HepG2 (cell line): ENCODE data around the gene SHISA7. TPM values are rescaled to one million over a fixed set of nuclear protein-coding genes. Genes with fewer than 3 reads are reported as not detected.

Experiments
- ATF2 ChIP-seq: sonication (generic); formaldehyde crosslinking; IDR thresholded peaks from 2 replicates; pipeline ENCODE4 v1.4.0; 2020; ENCODE audit warnings: missing genetic modification reagents
- DZIP1 ChIP-seq: sonication (generic); formaldehyde crosslinking; IDR thresholded peaks from 2 replicates; pipeline ENCODE4 v1.5.0; 2020; ENCODE audit warnings: mild to moderate bottlenecking, missing genetic modification reagents
- ISX ChIP-seq: sonication (generic); formaldehyde crosslinking; conservative IDR thresholded peaks from 2 replicates; pipeline ENCODE4 v1.5.0; 2020; ENCODE audit warnings: missing genetic modification reagents
- LCORL ChIP-seq, 2 experiments: fragments of 450-650 bp in 1 of 2; sonication (generic) in 1 of 2; formaldehyde crosslinking in 1 of 2; IDR thresholded peaks; 2 replicates each; pipeline versions ENCODE4 v1.5.0 to v1.6.1; 2017 to 2020; ENCODE audit warnings: antibody characterized with exemption in 1 of 2, missing genetic modification reagents in 1 of 2
- MAF1 ChIP-seq: sonication (generic); formaldehyde crosslinking; IDR thresholded peaks from 2 replicates; pipeline ENCODE4 v1.5.0; 2020; ENCODE audit warnings: missing genetic modification reagents, borderline replicate concordance
- NCOA1 ChIP-seq: sonication (generic); formaldehyde crosslinking; IDR thresholded peaks from 2 replicates; pipeline ENCODE4 v1.9.0; 2021; ENCODE audit warnings: missing genetic modification reagents
- SAP130 ChIP-seq: IDR thresholded peaks from 2 replicates; pipeline ENCODE4 v1.6.1; 2016; ENCODE audit warnings: low read depth
- SMARCC2 ChIP-seq: fragments of 450-650 bp; IDR thresholded peaks from 2 replicates; pipeline ENCODE4 v1.6.1; 2017; ENCODE audit warnings: antibody characterized with exemption, mild to moderate bottlenecking
- TCF7 ChIP-seq: sonication (generic); IDR thresholded peaks from 2 replicates; pipeline ENCODE4 v1.6.1; 2016; ENCODE audit warnings: antibody characterized with exemption, low read depth
- ZKSCAN1 ChIP-seq: fragments of 150-350 bp; IDR thresholded peaks from 2 replicates; pipeline ENCODE4 v1.6.1; 2014; ENCODE audit warnings: low read length
- ZMYM2 ChIP-seq: sonication (generic); formaldehyde crosslinking; IDR thresholded peaks from 2 replicates; pipeline ENCODE4 v1.8.0; 2022; ENCODE audit warnings: mild to moderate bottlenecking, missing genetic modification reagents
- ZNF143 ChIP-seq: sonication (generic); formaldehyde crosslinking; IDR thresholded peaks from 2 replicates; pipeline ENCODE4 v1.4.0; 2020; ENCODE audit warnings: missing genetic modification reagents
- ZNF207 ChIP-seq: fragments of 450-650 bp; IDR thresholded peaks from 2 replicates; pipeline ENCODE4 v1.6.1; 2016; ENCODE audit warnings: antibody characterized with exemption, borderline replicate concordance
- ZNF629 ChIP-seq: sonication (generic); formaldehyde crosslinking; conservative IDR thresholded peaks from 2 replicates; pipeline ENCODE4 v1.5.0; 2020; ENCODE audit warnings: missing genetic modification reagents
- polyA plus RNA-seq, 8 experiments: library from polyadenylated mRNA; depleted of rRNA in 3 of 8; stranded (reverse) in 7 of 8; unstranded in 1 of 8; fragments of >200 nt; fragmentation: Illumina TruSeq in 4 of 8; extraction: Trizol in 4 of 8; gene quantifications; 2 replicates each; pipeline versions ENCODE4 v1.2.1 to v1.2.3, GENCODE V29; 2011 to 2016; ENCODE audit warnings: low read depth in 4 of 8, missing spikeins in 1 of 8, mixed read lengths in 1 of 8; ENCODE audit not compliant: insufficient read depth in 1 of 8
- total RNA-seq, 5 experiments: library from RNA; depleted of rRNA; stranded (reverse); fragments of >200 nt; fragmentation: Illumina TruSeq; extraction: Trizol; gene quantifications; 2 replicates each; pipeline ENCODE4 v1.2.3, GENCODE V29; 2016; ENCODE audit warnings: low read depth in 1 of 5

SHISA7 gene
- total and polyA plus RNA-seq, 2 of the 13 experiments (the other 11 are each of a cell fraction or from before 2014, with no cell fraction given), result not detected

DNA sequence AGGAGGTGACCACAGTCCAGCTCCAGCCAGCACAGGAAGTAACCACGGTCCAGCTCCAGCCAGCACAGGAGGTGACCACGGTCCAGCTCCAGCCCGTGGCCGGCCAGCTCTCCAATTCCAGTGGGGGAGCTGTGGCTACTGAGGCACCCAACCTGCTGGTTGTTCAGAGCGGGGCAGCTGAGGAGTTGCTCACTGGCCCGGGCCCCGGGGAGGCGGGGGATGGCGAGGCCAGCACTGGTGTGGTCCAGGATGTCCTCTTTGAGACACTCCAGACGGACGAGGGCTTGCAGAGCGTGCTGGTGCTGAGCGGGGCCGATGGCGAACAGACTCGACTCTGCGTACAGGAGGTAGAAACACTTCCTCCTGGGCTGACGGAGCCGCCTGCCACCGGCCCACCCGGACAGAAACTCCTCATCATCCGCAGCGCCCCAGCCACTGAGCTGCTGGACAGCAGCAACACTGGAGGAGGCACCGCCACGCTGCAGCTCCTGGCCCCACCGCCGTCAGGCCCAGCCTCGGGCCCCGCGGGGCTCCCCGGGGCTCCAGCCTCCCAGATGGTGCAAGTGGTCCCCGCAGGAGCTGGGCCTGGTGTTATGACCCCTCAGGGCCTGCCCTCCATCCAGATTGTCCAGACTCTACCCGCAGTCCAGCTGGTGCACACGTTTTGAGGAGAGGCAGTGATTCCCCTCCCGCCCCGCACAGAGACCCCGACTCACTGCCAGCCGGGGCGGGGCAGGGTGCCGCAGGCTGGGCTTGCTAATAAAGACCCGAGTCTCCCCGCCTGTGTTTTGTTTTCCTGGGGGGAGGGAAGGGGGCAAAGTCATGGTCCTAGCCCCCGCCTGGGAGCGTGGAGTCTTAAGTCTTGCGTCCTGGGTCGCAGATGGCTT is 40.8 kb upstream of the SHISA7 start (continued):
- no peak for TF ChIP-seq ATF2 (CRISPR knock-in tag)
- no peak for TF ChIP-seq ZNF207
- TF ChIP-seq ZMYM2, result no peak
- TF ChIP-seq ISX (CRISPR knock-in tag), result no peak
- no peak for TF ChIP-seq ZNF143 (CRISPR knock-in tag)
- TF ChIP-seq NCOA1 (CRISPR knock-in tag), result no peak
- no peak for TF ChIP-seq SMARCC2
- no peak for TF ChIP-seq TCF7
- TF ChIP-seq ZNF629 (CRISPR knock-in tag), result no peak
- TF ChIP-seq LCORL (IDR thresholded peaks at IDR 0.05), result no peak
- TF ChIP-seq LCORL (CRISPR knock-in tag; IDR thresholded peaks at IDR 0.05), result no peak
- no peak for TF ChIP-seq ZKSCAN1
- no peak for TF ChIP-seq DZIP1 (CRISPR knock-in tag)
- TF ChIP-seq SAP130, result no peak
- TF ChIP-seq MAF1 (CRISPR knock-in tag), result no peak
